ENCODE measurements around the gene NEDD8.

- TF ChIP-seq USF1 (IDR thresholded peaks at IDR 0.05) (no peak), YY1 (IDR thresholded peaks at IDR 0.05; ENCODE audit: low read depth) (no peak), CEBPB (IDR thresholded peaks at IDR 0.05) (no peak), MAX (IDR thresholded peaks at IDR 0.05) (no peak), REST (IDR thresholded peaks at IDR 0.05; ENCODE audit: low read depth) (no peak)
Measured at GRCh38 chr14:24172871-24173281, 59.3 kb downstream of the NEDD8 start.

Measured in Ishikawa (cell line).